Ishikawa (cell line): Measurements from ENCODE around the gene AKAP3.

Experiments
- CEBPB ChIP-seq: IDR thresholded peaks from 2 replicates; pipeline ENCODE4 v1.6.1; 2012
- CREB1 ChIP-seq: IDR thresholded peaks from 2 replicates; pipeline ENCODE4 v1.6.1; 2012; ENCODE audit warnings: low read depth
- EGR1 ChIP-seq: IDR thresholded peaks from 2 replicates; pipeline ENCODE4 v1.6.1; 2012
- EP300 ChIP-seq: IDR thresholded peaks from 2 replicates; pipeline ENCODE4 v1.6.1; 2012; ENCODE audit warnings: borderline replicate concordance
- FOXM1 ChIP-seq: IDR thresholded peaks from 2 replicates; pipeline ENCODE4 v1.6.1; 2012; ENCODE audit warnings: low read depth, borderline replicate concordance
- MAX ChIP-seq: IDR thresholded peaks from 2 replicates; pipeline ENCODE4 v1.6.1; 2012
- NFIC ChIP-seq: IDR thresholded peaks from 2 replicates; pipeline ENCODE4 v1.6.1; 2012
- RAD21 ChIP-seq: IDR thresholded peaks from 2 replicates; pipeline ENCODE4 v1.6.1; 2012; ENCODE audit warnings: low read depth
- REST ChIP-seq: IDR thresholded peaks from 2 replicates; pipeline ENCODE4 v1.6.1; 2012; ENCODE audit warnings: low read depth, mild to moderate bottlenecking
- TAF1 ChIP-seq: IDR thresholded peaks from 2 replicates; pipeline ENCODE4 v1.6.1; 2012; ENCODE audit warnings: low read depth, mild to moderate bottlenecking
- TCF12 ChIP-seq: IDR thresholded peaks from 2 replicates; pipeline ENCODE4 v1.6.1; 2012; ENCODE audit warnings: low read depth
- TEAD4 ChIP-seq: IDR thresholded peaks from 2 replicates; pipeline ENCODE4 v1.6.1; 2012
- USF1 ChIP-seq: IDR thresholded peaks from 2 replicates; pipeline ENCODE4 v1.6.1; 2012
- YY1 ChIP-seq: IDR thresholded peaks from 2 replicates; pipeline ENCODE4 v1.6.1; 2012; ENCODE audit warnings: low read depth
- ZBTB7A ChIP-seq: IDR thresholded peaks from 2 replicates; pipeline ENCODE4 v1.6.1; 2012; ENCODE audit warnings: low read depth

Gene AKAP3

GRCh38 chr12:4589941-4590340 is 58.9 kb downstream of the AKAP3 start:
- TF ChIP-seq EGR1, result no peak
- TF ChIP-seq EP300, result no peak
- TF ChIP-seq MAX, result no peak
- no peak for TF ChIP-seq CEBPB
- TF ChIP-seq REST, result no peak
- TF ChIP-seq USF1, result no peak
- no peak for TF ChIP-seq CREB1
- TF ChIP-seq YY1, result no peak
- TF ChIP-seq FOXM1, result no peak
- no peak for TF ChIP-seq TAF1
- TF ChIP-seq TEAD4, result no peak
- TF ChIP-seq NFIC, result no peak
- no peak for TF ChIP-seq RAD21
- TF ChIP-seq TCF12, result no peak
- no peak for TF ChIP-seq ZBTB7A

GRCh38 chr12:4588916-4589315 is 59.9 kb downstream of the AKAP3 start:
- TF ChIP-seq EP300 (no peak), TEAD4 (no peak), ZBTB7A (no peak), USF1 (no peak), MAX (no peak), CREB1 (no peak), CEBPB (no peak), FOXM1 (no peak), EGR1 (no peak), NFIC (no peak), TCF12 (no peak), TAF1 (no peak), YY1 (no peak), RAD21 (no peak), REST (no peak)

- TF ChIP-seq USF1, result no peak
These were observed 61.7 kb downstream of the AKAP3 start for GRCh38 chr12:4587108-4587507.

- TF ChIP-seq MAX (no peak), RAD21 (no peak), FOXM1 (no peak), ZBTB7A (no peak)
These were observed 62.4 kb downstream of the AKAP3 start for GRCh38 chr12:4586500-4586899.

- no peak for TF ChIP-seq CREB1
- TF ChIP-seq EGR1, result no peak
- no peak for TF ChIP-seq TAF1
- TF ChIP-seq EP300, result no peak
- TF ChIP-seq MAX, result no peak
- TF ChIP-seq TEAD4, result no peak
- no peak for TF ChIP-seq NFIC
- TF ChIP-seq RAD21, result no peak
- no peak for TF ChIP-seq FOXM1
- TF ChIP-seq ZBTB7A, result no peak
- no peak for TF ChIP-seq REST
- no peak for TF ChIP-seq USF1
- TF ChIP-seq YY1, result no peak
These were observed 64.0 kb downstream of the AKAP3 start for GRCh38 chr12:4584896-4585295.
